Activated naive CD8-positive, alpha-beta T cell treated with anti-CD3 and anti-CD28 coated beads, Interleukin-2, amount 10 ng/mL, durations not matched to agents 7 days and 5 days (primary cell): ENCODE results near the gene MEF2C. TPM values are rescaled to one million over a fixed set of nuclear protein-coding genes. Genes with fewer than 3 reads are reported as not detected.
"Not testable (repeated sequence)": the region's sequence is repeated elsewhere in the genome, so short reads cannot be mapped to it uniquely, and the experiment has no call there.

ENCODE experiments used
- ATAC-seq: fragments of 150-1000 bp; cut with Tn5 transposase; one replicate; pipeline ENCODE4 v1.10.0; 2021; ENCODE audit warnings: low read depth, moderate library complexity
- POLR2A ChIA-PET: fragments of 350-600 bp; sonication (Branson Sonifier 250); formaldehyde crosslinking; loops from one replicate; lab custom pipeline; 2021; ENCODE audit warnings: antibody characterized with exemption; lab: Charles Lee
- DNase-seq: peaks from one replicate; pipeline ENCODE4 v3.0.0; 2021
- H3K27ac Mint-ChIP-seq: one replicate; pipeline ENCODE4 v1.8.0; 2022; ENCODE audit warnings: mild to moderate bottlenecking, mixed read lengths
- H3K27me3 Mint-ChIP-seq: one replicate; pipeline ENCODE4 v1.8.0; 2022; ENCODE audit warnings: mild to moderate bottlenecking, moderate library complexity, mixed read lengths
- H3K36me3 Mint-ChIP-seq: one replicate; pipeline ENCODE4 v1.8.0; 2021; ENCODE audit warnings: mild to moderate bottlenecking, mixed read lengths
- H3K4me1 Mint-ChIP-seq: one replicate; pipeline ENCODE4 v1.8.0; 2021; ENCODE audit warnings: mixed read lengths
- H3K4me3 Mint-ChIP-seq: one replicate; pipeline ENCODE4 v1.8.0; 2022; ENCODE audit warnings: mild to moderate bottlenecking, moderate library complexity, mixed read lengths
- H3K9me3 Mint-ChIP-seq: one replicate; pipeline ENCODE4 v1.8.0; 2021; ENCODE audit warnings: mixed read lengths
- total RNA-seq, 2 experiments: library from RNA; stranded (reverse); gene quantifications; one replicate each; pipeline ENCODE4 v1.2.3, GENCODE V29; 2021

MEF2C gene
- total RNA-seq, 2 experiments from 2014 or later, result 0.60 to 0.86 TPM

DNA sequence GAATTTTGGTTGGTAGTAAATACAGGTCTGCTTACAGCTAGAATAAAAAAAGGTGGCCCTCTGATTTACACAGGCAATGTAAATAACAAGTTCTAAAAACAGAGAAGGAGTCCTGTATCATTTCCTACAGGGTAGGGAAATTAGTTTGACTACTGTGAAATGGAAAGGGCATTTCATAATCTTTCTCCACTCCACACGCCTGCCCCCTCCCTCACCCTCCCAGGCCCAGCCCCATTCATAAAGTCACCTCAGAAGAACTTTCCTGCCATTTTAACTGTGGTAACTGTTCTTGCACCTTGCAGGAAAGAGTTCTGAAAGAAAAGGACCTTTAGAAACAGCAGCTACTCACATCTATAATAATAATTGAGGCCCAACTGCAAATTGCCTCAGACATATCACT, 69.7 kb downstream of the MEF2C start:
- Mint-ChIP-seq H3K27me3 (peaks cover 7% of the 10 kb centered on the region), H3K36me3 (no peaks in the 10 kb centered on the region), H3K9me3 (no peaks in the 10 kb centered on the region), H3K4me3 (no peak overlapping the region), H3K4me1 (no peaks in the 10 kb centered on the region), H3K27ac (no peak overlapping the region)
- no peak for ATAC-seq
- DNase-seq, result no peak
- POLR2A ChIA-PET, result no interaction called here

GRCh38 chr5:88808153-88808552, 74.8 kb downstream of the MEF2C start:
- DNase-seq (no peak), ATAC-seq (no peak)
- POLR2A ChIA-PET, result no interaction called here
- peaks cover 6% of the 10 kb centered on the region for H3K27me3 Mint-ChIP-seq
- H3K36me3 Mint-ChIP-seq, result no peaks in the 10 kb centered on the region
- no peaks in the 10 kb centered on the region for H3K9me3 Mint-ChIP-seq
- no peak overlapping the region for H3K27ac Mint-ChIP-seq
- no peak overlapping the region for H3K4me3 Mint-ChIP-seq
- no peaks in the 10 kb centered on the region for H3K4me1 Mint-ChIP-seq

- no peak for DNase-seq
- POLR2A ChIA-PET, result no interaction called here
- no peaks in the 10 kb centered on the region for H3K9me3 Mint-ChIP-seq
- no peak overlapping the region for H3K4me3 Mint-ChIP-seq
- H3K36me3 Mint-ChIP-seq, result no peaks in the 10 kb centered on the region
- ATAC-seq, result no peak
- H3K27me3 Mint-ChIP-seq, result peaks cover 6% of the 10 kb centered on the region
- no peak overlapping the region for H3K27ac Mint-ChIP-seq
- no peaks in the 10 kb centered on the region for H3K4me1 Mint-ChIP-seq
Measured at GRCh38 chr5:88807327-88807726, 75.7 kb downstream of the MEF2C start.

DNA sequence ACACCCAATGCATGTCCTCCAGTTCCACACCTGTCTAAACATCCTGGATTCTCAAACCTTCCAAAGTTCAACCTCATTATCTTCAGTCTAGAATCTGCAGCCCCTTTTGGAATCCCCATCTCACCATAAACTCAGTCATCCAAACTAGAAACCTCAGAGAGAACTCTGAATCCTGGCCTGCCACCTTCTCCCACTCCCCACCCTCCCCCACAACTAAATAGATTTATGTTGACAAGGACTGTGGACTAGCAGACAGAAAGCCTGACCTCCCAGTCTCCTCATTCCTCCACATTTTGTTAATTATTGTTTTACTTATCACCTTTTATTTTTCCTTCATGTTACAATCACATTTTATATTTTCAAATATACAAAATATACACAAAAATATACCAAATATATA, 76.6 kb downstream of the MEF2C start:
- peaks cover 6% of the 10 kb centered on the region for H3K27me3 Mint-ChIP-seq
- no peaks in the 10 kb centered on the region for H3K36me3 Mint-ChIP-seq
- H3K27ac Mint-ChIP-seq, result no peak overlapping the region
- DNase-seq (no peak), ATAC-seq (no peak)
- POLR2A ChIA-PET, result no interaction called here
- H3K4me3 Mint-ChIP-seq, result no peak overlapping the region
- H3K4me1 Mint-ChIP-seq, result no peaks in the 10 kb centered on the region
- no peaks in the 10 kb centered on the region for H3K9me3 Mint-ChIP-seq

DNA sequence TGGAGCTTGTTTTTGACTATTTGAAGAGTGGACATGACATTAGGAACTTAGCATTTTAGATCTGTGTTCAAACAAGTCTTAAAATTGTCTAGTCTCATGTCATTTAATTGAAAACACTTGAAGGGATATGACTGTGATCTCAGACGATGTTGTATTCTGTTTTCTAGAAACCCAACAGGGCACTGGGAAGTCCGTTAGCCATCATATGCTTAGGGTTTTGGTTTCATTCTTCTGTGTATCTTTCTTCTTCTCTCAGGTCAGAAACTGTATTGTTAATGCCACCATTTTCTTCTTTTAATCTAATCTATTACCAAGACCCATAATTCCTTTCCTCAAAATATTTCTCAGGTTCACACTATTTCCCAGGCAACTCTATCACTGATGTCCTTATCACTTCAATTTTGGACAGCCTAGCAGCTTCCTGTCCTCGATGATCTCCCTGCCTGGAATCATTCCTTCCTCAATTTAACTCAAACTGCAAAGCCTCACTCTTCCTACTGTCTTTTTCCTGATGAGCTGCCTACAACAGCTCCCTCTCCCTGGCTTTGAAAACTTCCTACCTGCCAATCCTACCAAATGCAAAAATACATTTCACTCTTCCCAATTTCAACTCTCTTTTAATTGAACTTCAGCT, 77.7 kb downstream of the MEF2C start:
- ATAC-seq (no peak), DNase-seq (no peak)
- no peaks in the 10 kb centered on the region for H3K9me3 Mint-ChIP-seq
- no peaks in the 10 kb centered on the region for H3K36me3 Mint-ChIP-seq
- H3K27ac Mint-ChIP-seq, result no peak overlapping the region
- POLR2A ChIA-PET, result no interaction called here
- H3K27me3 Mint-ChIP-seq, result peaks cover 6% of the 10 kb centered on the region
- H3K4me1 Mint-ChIP-seq, result no peaks in the 10 kb centered on the region
- no peak overlapping the region for H3K4me3 Mint-ChIP-seq

- ATAC-seq, result no peak
- no peak overlapping the region for H3K27ac Mint-ChIP-seq
- H3K9me3 Mint-ChIP-seq, result no peaks in the 10 kb centered on the region
- no peak for DNase-seq
- H3K4me1 Mint-ChIP-seq, result no peaks in the 10 kb centered on the region
- peaks cover 3% of the 10 kb centered on the region for H3K27me3 Mint-ChIP-seq
- POLR2A ChIA-PET, result no interaction called here
- no peaks in the 10 kb centered on the region for H3K36me3 Mint-ChIP-seq
- no peak overlapping the region for H3K4me3 Mint-ChIP-seq
Measured at GRCh38 chr5:88804444-88804843, 78.5 kb downstream of the MEF2C start.

GRCh38 chr5:88803309-88803708, 79.7 kb downstream of the MEF2C start:
- no peak overlapping the region for H3K27ac Mint-ChIP-seq
- no peaks in the 10 kb centered on the region for H3K27me3 Mint-ChIP-seq
- ATAC-seq (no peak), DNase-seq (no peak)
- no peak overlapping the region for H3K4me3 Mint-ChIP-seq
- no peaks in the 10 kb centered on the region for H3K4me1 Mint-ChIP-seq
- no peaks in the 10 kb centered on the region for H3K36me3 Mint-ChIP-seq
- POLR2A ChIA-PET, result no interaction called here
- H3K9me3 Mint-ChIP-seq, result no peaks in the 10 kb centered on the region

GRCh38 chr5:88799938-88800535, 82.9 kb downstream of the MEF2C start:
- Mint-ChIP-seq H3K4me1 (no peaks in the 10 kb centered on the region), H3K9me3 (peaks cover 3% of the 10 kb centered on the region), H3K27ac (no peak overlapping the region), H3K36me3 (no peaks in the 10 kb centered on the region), H3K27me3 (no peaks in the 10 kb centered on the region), H3K4me3 (no peak overlapping the region)
- POLR2A ChIA-PET, result no interaction called here
- DNase-seq (no peak), ATAC-seq (no peak)

- not testable (repeated sequence) for H3K4me1 Mint-ChIP-seq
Measured at GRCh38 chr5:88798933-88799332, 84.1 kb downstream of the MEF2C start.

DNA sequence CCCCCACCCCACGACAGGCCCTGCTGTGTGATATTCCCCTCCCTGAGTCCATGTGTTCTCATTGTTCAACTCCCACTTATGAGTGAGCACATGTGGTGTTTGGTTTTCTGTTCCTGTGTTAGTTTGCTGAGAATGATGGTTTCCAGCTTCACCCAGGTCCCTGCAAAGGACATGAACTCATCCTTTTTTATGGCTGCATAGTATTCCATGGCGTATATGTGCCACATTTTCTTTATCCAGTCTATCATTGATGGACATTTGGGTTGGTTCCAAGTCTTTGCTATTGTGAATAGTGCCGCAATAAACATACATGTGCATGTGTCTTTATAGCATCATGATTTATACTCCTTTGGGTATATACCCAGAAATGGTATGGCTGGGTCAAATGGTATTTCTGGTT, 89.2 kb downstream of the MEF2C start:
- H3K9me3 Mint-ChIP-seq, H3K27ac Mint-ChIP-seq, H3K4me1 Mint-ChIP-seq, ATAC-seq, H3K4me3 Mint-ChIP-seq, H3K27me3 Mint-ChIP-seq, H3K36me3 Mint-ChIP-seq, POLR2A ChIA-PET, DNase-seq: not testable (repeated sequence)

More at GRCh38 chr5:88798933-88799332, 84.1 kb downstream of the MEF2C start:
- ATAC-seq, H3K27ac Mint-ChIP-seq, H3K27me3 Mint-ChIP-seq, H3K9me3 Mint-ChIP-seq, H3K4me3 Mint-ChIP-seq, H3K36me3 Mint-ChIP-seq, DNase-seq, POLR2A ChIA-PET: not testable (repeated sequence)

GRCh38 chr5:88792144-88792840, 90.7 kb downstream of the MEF2C start:
- Mint-ChIP-seq H3K27ac (no peak overlapping the region), H3K9me3 (peaks cover 3% of the 10 kb centered on the region), H3K36me3 (no peaks in the 10 kb centered on the region), H3K27me3 (no peaks in the 10 kb centered on the region), H3K4me3 (no peak overlapping the region), H3K4me1 (no peaks in the 10 kb centered on the region)
- ATAC-seq, result no peak
- POLR2A ChIA-PET, result no interaction called here
- DNase-seq, result no peak

DNA sequence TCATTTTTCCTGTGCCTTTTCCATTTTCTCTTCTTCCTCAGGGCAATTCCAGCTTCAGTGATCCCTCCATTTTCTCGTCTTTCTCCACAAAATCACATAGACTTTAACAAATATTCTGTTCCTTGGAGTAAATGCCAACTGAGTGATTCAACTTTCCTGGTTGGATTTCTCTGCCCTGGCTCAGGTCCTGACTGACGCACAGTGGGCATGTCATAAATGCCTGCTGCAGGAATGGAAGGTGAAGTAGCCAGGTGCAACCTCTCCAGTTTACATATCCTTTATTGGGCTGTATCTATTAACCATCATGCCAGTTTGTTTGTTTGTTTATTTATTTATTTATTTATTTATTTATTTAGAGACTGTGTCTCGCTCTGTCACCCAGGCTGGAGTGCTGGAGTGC, 95.1 kb downstream of the MEF2C start:
- no peak for DNase-seq
- Mint-ChIP-seq H3K27me3 (no peaks in the 10 kb centered on the region), H3K4me3 (no peak overlapping the region), H3K36me3 (no peaks in the 10 kb centered on the region), H3K27ac (no peak overlapping the region), H3K9me3 (no peaks in the 10 kb centered on the region), H3K4me1 (peaks cover 8% of the 10 kb centered on the region)
- POLR2A ChIA-PET, result no interaction called here
- no peak for ATAC-seq

- no peak for DNase-seq
- Mint-ChIP-seq H3K36me3 (no peaks in the 10 kb centered on the region), H3K27ac (no peak overlapping the region), H3K4me3 (no peak overlapping the region), H3K27me3 (no peaks in the 10 kb centered on the region), H3K4me1 (peaks cover 8% of the 10 kb centered on the region), H3K9me3 (no peaks in the 10 kb centered on the region)
- ATAC-seq, result no peak
- POLR2A ChIA-PET, result no interaction called here
Measured at GRCh38 chr5:88786789-88787188, 96.2 kb downstream of the MEF2C start.
